Stimulated activated naive B cell treated with anti-CD40 and anti-IgM and Interleukin-4, amounts not matched to agents 10 μg/mL and 1 μg/mL and 100 μg/mL, for 72 hours (primary cell): ENCODE data around the gene PREX1.

ENCODE experiments used
- ATAC-seq, 2 donors: fragments of 150-1000 bp; cut with Tn5 transposase; replicated peaks; 2 replicates each; pipeline ENCODE4 v1.10.0; 2021; ENCODE audit warnings: moderate library complexity in 1 of 2
- DNase-seq: peaks from one replicate; pipeline ENCODE4 v3.0.0; 2021
- H3K27ac Mint-ChIP-seq: one replicate; pipeline ENCODE4 v1.8.0; 2022; ENCODE audit warnings: mild to moderate bottlenecking, mixed read lengths
- H3K27me3 Mint-ChIP-seq, 2 donors: one replicate each; pipeline ENCODE4 v1.8.0; 2022; ENCODE audit warnings: mixed read lengths in 2 of 2
- H3K36me3 Mint-ChIP-seq, 2 donors: one replicate each; pipeline ENCODE4 v1.8.0; 2022; ENCODE audit warnings: mixed read lengths in 2 of 2, mild to moderate bottlenecking in 1 of 2
- H3K4me1 Mint-ChIP-seq, 2 donors: one replicate each; pipeline ENCODE4 v1.8.0; 2022; ENCODE audit warnings: mixed read lengths in 2 of 2, mild to moderate bottlenecking in 1 of 2
- H3K4me3 Mint-ChIP-seq, 2 donors: one replicate each; pipeline ENCODE4 v1.8.0; 2022; ENCODE audit warnings: mild to moderate bottlenecking in 2 of 2, mixed read lengths in 2 of 2, moderate library complexity in 1 of 2
- H3K9me3 Mint-ChIP-seq, 2 donors: one replicate each; pipeline ENCODE4 v1.8.0; 2022; ENCODE audit warnings: mixed read lengths in 2 of 2, mild to moderate bottlenecking in 1 of 2

PREX1 gene

DNA sequence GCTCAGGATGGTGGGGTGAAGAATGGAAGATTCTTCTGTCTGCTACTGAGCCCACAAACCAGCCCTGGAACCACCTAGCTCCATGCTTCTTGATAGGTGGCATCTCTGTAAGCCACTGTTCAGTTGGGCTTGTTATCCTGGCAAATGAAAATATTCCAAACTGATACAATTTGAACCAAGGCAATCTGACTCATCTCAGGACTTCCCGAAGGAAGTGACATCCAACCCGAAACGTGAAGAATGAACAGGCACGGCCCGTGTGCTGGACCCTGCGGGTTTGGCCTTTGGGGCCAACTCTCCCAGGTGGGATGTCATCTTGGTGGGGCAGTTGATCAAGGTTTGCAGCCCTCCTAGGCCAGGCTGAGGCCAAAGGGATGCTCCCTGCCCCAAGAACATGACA is 160.3 kb downstream of the PREX1 start:
- Mint-ChIP-seq H3K4me1 (peaks cover 0 to 7% of the 10 kb centered on the region in 2 donors), H3K27me3 (no peaks in the 10 kb centered on the region), H3K9me3 (peaks cover 0 to 5% of the 10 kb centered on the region in 2 donors), H3K27ac (no peak overlapping the region), H3K4me3 (no peak overlapping the region), H3K36me3 (peaks cover 41 to 58% of the 10 kb centered on the region in 2 donors)
- no peak for ATAC-seq
- DNase-seq, result no peak

DNA sequence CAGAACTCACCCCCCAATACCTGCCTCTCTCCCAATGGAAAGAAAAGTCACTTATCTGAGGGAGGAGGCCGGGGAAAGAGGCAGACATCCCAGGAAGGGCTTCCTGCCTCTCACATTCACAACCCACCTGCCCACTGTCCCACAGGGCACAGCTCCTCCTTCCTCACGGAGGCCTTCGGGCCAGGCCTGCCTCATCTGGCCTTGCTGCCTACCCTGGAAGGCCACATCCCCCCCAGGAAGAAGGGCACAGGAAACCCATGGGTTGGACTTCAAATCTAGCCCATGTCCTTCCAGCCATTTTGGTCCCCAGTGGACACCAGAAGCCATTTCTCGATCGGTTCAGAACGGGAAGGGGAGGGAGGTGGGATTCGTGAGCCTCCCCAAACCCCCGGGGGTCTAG is 162.0 kb downstream of the PREX1 start:
- peaks cover 0 to 7% of the 10 kb centered on the region in 2 donors for H3K4me1 Mint-ChIP-seq
- no peaks in the 10 kb centered on the region for H3K9me3 Mint-ChIP-seq
- ATAC-seq, result no peak
- DNase-seq, result no peak
- peak overlapping the region; percentile 37 for H3K27ac Mint-ChIP-seq
- no peak overlapping the region for H3K4me3 Mint-ChIP-seq
- H3K27me3 Mint-ChIP-seq, result no peaks in the 10 kb centered on the region
- H3K36me3 Mint-ChIP-seq, result peaks cover 35 to 54% of the 10 kb centered on the region in 2 donors

DNA sequence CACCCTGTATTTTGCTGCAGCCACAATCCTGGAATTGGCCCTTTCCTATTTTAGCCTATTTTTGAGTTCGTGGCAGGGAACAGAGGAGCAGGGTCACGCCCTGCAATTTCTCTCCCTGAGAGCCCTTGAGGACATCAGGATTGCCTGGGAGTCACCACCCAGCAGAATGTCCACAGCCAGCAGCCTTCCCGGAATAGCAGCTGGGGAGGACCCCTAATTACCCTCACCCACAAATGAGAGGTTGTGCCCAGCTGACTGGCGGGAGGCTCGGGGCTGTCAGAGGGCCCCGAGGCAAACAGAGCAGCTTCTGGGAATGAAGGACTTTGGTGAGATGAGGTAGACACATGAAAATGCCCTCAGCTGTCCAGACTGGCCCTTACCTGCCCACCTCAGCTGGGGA is 165.1 kb downstream of the PREX1 start:
- H3K36me3 Mint-ChIP-seq, result peaks cover 46 to 70% of the 10 kb centered on the region in 2 donors
- H3K9me3 Mint-ChIP-seq, result peaks cover 0 to 3% of the 10 kb centered on the region in 2 donors
- ATAC-seq, result no peak
- H3K27me3 Mint-ChIP-seq, result no peaks in the 10 kb centered on the region
- no peak for DNase-seq
- H3K4me1 Mint-ChIP-seq, result peaks cover 8% of the 10 kb centered on the region in 2 donors
- peak overlapping the region; percentile 78 for H3K27ac Mint-ChIP-seq
- no peak overlapping the region for H3K4me3 Mint-ChIP-seq

DNA sequence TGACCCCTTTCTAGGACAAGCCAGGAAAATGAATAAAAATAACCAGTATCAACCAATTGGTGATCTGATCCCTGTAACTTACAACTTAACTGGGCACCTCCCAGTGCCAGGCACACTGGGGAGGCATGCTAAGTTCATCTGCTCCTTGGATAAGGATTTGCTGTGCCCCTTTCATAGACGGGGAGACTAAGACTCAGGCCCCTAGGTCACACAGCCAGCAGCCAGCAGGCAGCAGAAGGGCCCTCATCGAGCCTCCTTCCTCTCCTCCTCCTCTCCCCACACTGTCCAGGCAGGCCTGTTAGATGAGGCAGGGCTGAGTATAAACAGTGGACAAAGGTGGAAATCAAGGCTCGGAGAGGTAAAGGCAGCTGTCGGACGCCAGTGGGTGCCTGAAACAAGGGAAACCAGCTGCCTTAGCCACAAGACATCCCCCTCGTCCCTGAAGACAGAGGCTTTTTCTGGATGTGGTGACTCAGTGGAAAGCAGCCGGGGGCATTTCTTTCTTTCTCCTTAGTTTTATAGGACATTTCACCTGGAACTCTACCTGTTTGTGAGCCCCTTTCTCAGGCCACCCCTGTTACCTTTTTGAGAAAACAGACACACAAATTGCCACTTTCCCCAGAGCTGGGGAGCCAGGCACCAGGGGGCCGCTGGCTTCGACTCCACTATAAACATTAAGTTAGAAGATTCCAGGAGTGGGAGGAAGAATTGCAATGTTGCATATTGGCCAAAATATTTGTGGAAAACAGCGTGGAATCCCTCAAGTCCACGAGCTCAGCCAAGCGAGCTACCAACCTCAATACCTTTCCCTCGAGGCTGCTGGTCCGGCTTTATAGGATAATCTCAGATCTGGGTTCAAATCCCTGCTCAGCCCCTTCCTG is 166.0 kb downstream of the PREX1 start:
- Mint-ChIP-seq H3K27me3 (no peaks in the 10 kb centered on the region), H3K9me3 (peaks cover 0 to 3% of the 10 kb centered on the region in 2 donors), H3K36me3 (peaks cover 47 to 68% of the 10 kb centered on the region in 2 donors), H3K4me1 (peaks cover 10 to 12% of the 10 kb centered on the region in 2 donors), H3K4me3 (no peak overlapping the region), H3K27ac (no peak overlapping the region)
- no peak for ATAC-seq
- no peak for DNase-seq

DNA sequence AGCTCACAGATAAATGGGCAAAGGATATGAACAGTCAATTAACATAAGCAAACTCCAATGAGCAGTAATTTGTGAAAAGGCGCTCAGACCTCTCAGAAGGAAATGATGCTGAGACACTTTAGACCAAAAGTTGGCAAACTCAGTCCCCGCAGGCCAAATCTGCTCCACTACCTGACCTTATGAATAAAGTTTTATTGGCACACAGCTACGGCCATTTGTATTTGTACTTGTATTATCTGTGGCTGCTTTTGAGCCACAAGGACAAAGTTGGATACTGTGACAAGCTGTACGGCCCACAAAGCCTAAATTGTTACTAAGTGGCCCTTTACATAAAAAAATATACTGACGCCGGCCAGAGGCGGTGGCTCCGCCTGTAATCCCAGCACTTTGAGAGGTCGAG is 167.0 kb downstream of the PREX1 start:
- H3K36me3 Mint-ChIP-seq, result peaks cover 53 to 75% of the 10 kb centered on the region in 2 donors
- ATAC-seq (no peak), DNase-seq (no peak)
- H3K4me1 Mint-ChIP-seq, result peaks cover 10 to 12% of the 10 kb centered on the region in 2 donors
- H3K9me3 Mint-ChIP-seq, result peaks cover 0 to 3% of the 10 kb centered on the region in 2 donors
- H3K27ac Mint-ChIP-seq, result no peak overlapping the region
- H3K27me3 Mint-ChIP-seq, result no peaks in the 10 kb centered on the region
- no peak overlapping the region for H3K4me3 Mint-ChIP-seq

DNA sequence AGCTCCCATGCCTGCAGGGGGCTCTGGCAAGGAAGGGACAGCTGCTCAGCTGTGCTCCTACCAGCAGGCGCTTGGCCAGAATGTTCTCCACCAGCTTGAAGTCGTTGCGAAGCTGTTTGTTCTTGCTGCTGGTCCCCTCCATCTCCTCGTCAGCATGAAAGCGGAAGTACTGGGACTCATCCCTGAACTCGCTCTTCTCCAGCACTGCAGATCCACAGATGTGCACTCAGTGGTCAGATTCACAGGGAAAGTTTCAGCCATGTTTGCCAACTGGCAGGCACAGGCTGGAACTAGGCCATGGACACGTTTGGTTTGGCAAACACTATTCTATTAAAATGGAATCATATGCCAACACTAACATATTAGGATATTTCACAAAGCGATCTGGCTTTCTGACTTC is 167.9 kb downstream of the PREX1 start:
- Mint-ChIP-seq H3K9me3 (peaks cover 0 to 3% of the 10 kb centered on the region in 2 donors), H3K27me3 (no peaks in the 10 kb centered on the region), H3K4me3 (no peak overlapping the region), H3K36me3 (peaks cover 52 to 78% of the 10 kb centered on the region in 2 donors), H3K27ac (no peak overlapping the region), H3K4me1 (peaks cover 10 to 12% of the 10 kb centered on the region in 2 donors)
- DNase-seq (no peak), ATAC-seq (no peak)

DNA sequence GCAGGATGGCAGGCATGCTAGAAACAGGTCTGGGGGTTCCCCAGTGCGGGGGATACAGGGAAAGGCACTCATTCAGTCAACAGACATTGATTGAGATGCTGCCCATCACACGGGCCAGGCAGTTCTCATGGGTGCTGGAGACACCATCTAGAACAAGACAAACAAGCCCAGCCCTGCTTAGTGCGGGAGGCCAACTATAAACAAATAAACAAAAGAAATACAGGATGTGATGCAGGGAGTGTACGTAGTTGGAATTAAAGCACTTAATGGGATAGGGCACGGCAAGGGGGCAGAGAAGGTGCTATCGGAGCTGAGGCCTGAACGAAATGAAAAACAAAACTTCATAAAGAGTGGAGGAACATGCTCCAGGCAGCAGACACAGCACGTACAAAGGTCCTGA is 169.3 kb downstream of the PREX1 start:
- H3K4me3 Mint-ChIP-seq, result no peak overlapping the region
- peaks cover 50 to 68% of the 10 kb centered on the region in 2 donors for H3K36me3 Mint-ChIP-seq
- H3K27me3 Mint-ChIP-seq, result no peaks in the 10 kb centered on the region
- DNase-seq (no peak), ATAC-seq (no peak)
- no peak overlapping the region for H3K27ac Mint-ChIP-seq
- peaks cover 0 to 3% of the 10 kb centered on the region in 2 donors for H3K9me3 Mint-ChIP-seq
- H3K4me1 Mint-ChIP-seq, result peaks cover 10 to 12% of the 10 kb centered on the region in 2 donors

DNA sequence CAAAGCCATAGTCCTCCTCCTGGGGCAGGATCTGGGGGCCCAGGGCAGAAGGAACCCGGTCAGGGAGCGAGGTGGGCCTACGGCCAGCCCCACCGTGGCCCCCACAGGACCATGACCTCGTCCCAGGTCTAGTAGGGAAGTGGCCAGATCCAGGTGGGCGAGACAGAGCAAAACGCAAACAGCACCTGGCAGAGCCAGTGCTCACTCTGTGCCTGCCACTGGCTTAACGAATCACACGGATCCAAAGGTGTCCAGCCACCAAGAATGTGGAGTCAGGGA is 169.7 kb downstream of the PREX1 start:
- Mint-ChIP-seq H3K4me1 (peaks cover 10 to 12% of the 10 kb centered on the region in 2 donors), H3K27me3 (no peaks in the 10 kb centered on the region), H3K36me3 (peaks cover 50 to 70% of the 10 kb centered on the region in 2 donors), H3K4me3 (no peak overlapping the region), H3K27ac (no peak overlapping the region), H3K9me3 (peaks cover 0 to 3% of the 10 kb centered on the region in 2 donors)
- DNase-seq (no peak), ATAC-seq (no peak)

DNA sequence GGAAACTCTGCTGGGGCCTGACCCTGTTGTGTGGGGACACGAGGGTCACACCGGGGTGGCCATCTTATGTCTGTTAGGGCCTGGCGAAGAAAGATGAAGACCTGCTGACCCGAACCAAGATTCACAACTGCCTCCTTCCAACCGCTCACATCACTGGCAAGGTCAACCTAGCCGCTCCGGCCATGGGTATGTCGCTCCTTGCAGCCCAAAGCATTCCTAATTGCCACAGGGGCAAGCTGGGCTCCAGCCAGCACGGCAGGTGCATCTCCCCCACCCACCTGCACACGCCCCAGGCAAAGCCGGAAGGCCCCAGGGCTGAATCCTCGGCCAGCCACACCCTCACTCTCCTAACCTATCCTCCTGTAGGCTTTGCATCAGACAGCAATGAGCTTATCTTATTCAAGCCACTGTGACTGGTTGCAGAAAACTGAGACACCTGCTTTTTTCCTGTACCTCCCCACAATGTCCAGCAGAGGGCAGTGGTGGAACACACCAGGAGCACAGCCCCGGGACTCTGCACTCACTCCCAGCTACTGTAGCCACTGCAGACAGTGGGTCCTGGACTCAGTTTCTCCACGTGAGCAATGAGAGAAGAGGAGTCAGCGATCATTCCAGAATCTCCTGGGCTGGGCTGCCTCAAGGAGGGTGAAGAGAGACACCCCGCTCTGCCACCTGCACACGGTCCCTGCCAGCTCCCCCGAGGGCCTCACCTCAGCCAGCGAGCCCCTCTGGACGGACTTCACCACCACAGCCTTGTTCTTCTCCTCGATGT is 170.2 kb downstream of the PREX1 start:
- H3K9me3 Mint-ChIP-seq, result peaks cover 0 to 3% of the 10 kb centered on the region in 2 donors
- H3K36me3 Mint-ChIP-seq, result peaks cover 47 to 67% of the 10 kb centered on the region in 2 donors
- peak; percentile 56 for DNase-seq
- no peak overlapping the region for H3K4me3 Mint-ChIP-seq
- H3K27ac Mint-ChIP-seq, result no peak overlapping the region
- no peaks in the 10 kb centered on the region for H3K27me3 Mint-ChIP-seq
- H3K4me1 Mint-ChIP-seq, result peaks cover 8 to 12% of the 10 kb centered on the region in 2 donors
- ATAC-seq, result peak; percentile 94 to 95

DNA sequence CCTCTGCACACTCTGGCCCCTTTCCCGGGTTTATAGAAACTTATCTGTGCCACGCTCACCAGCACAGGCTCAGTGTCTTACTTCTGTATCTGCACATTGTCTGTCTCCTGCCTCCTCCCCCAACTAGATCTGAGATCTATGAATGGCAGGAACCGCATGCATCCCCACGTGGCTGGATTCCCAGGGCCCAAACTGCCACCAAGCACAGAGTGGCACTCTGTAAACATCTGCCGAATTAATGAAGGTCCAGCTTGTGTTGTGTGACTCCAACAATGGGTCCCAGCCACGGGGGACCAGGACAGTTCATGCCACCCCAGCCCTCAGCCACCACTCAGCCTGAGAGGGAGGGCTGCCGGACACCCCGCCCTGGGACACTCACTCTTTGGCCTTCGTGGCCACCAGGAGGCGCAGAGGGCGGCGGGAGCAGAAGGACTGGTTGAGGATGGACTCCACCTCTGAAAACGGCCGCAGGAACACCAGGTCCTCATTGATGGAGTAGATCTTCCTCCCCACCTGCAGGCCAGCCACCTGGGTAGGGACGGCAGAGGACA is 171.1 kb downstream of the PREX1 start:
- peaks cover 8 to 12% of the 10 kb centered on the region in 2 donors for H3K4me1 Mint-ChIP-seq
- H3K36me3 Mint-ChIP-seq, result peaks cover 47 to 65% of the 10 kb centered on the region in 2 donors
- DNase-seq (no peak), ATAC-seq (no peak)
- H3K9me3 Mint-ChIP-seq, result peaks cover 0 to 3% of the 10 kb centered on the region in 2 donors
- no peak overlapping the region for H3K4me3 Mint-ChIP-seq
- H3K27me3 Mint-ChIP-seq, result no peaks in the 10 kb centered on the region
- peak overlapping the region; percentile 79 for H3K27ac Mint-ChIP-seq

DNA sequence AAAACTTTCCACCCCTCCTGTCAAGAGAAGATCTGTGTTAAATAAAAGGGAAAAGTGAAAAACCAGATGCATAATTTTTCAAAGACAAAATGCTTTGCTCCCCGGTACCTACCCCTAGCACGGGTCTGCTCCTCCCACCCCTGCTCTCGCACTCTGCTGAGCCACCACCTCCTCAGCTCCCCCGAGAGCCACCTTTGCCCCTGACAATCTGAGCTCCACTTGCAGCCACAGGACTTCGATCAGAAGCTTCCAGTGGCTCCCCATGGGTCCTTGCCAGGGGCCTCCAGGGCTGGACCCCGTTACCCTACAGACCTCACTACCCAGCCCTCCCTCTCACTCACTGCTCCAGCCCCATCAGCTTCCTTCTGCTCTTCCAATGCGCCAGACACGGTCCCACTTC is 171.7 kb downstream of the PREX1 start:
- H3K36me3 Mint-ChIP-seq, result peaks cover 49 to 67% of the 10 kb centered on the region in 2 donors
- no peaks in the 10 kb centered on the region for H3K27me3 Mint-ChIP-seq
- H3K27ac Mint-ChIP-seq, result peak overlapping the region; percentile 79

DNA sequence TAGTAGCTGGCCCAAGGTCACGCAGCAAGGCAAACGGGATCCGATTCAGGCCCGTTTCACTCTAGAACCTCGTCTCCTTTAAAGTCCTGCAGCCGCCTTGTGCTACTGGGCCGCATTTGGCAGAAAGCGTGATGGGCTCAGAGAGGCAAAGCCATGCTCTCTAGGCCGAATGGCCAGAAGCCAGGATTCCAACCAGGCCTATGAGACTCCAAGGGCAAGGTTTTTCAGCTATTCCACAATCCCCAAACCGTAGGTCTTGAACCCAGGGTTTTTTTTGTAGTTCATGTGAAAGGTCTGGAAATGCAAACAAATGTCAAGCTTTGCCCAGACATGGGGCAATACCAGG is 174.1 kb downstream of the PREX1 start:
- no peak for ATAC-seq
- Mint-ChIP-seq H3K27ac (no peak overlapping the region), H3K36me3 (peaks cover 56 to 70% of the 10 kb centered on the region in 2 donors), H3K27me3 (no peaks in the 10 kb centered on the region), H3K9me3 (no peaks in the 10 kb centered on the region), H3K4me1 (peaks cover 5 to 12% of the 10 kb centered on the region in 2 donors), H3K4me3 (no peak overlapping the region)
- no peak for DNase-seq

More for the DNA sequence above, 171.7 kb downstream of the PREX1 start:
- H3K4me1 Mint-ChIP-seq, result peaks cover 8 to 12% of the 10 kb centered on the region in 2 donors
- ATAC-seq, result no peak
- DNase-seq, result no peak
- peaks cover 0 to 3% of the 10 kb centered on the region in 2 donors for H3K9me3 Mint-ChIP-seq
- no peak overlapping the region for H3K4me3 Mint-ChIP-seq

DNA sequence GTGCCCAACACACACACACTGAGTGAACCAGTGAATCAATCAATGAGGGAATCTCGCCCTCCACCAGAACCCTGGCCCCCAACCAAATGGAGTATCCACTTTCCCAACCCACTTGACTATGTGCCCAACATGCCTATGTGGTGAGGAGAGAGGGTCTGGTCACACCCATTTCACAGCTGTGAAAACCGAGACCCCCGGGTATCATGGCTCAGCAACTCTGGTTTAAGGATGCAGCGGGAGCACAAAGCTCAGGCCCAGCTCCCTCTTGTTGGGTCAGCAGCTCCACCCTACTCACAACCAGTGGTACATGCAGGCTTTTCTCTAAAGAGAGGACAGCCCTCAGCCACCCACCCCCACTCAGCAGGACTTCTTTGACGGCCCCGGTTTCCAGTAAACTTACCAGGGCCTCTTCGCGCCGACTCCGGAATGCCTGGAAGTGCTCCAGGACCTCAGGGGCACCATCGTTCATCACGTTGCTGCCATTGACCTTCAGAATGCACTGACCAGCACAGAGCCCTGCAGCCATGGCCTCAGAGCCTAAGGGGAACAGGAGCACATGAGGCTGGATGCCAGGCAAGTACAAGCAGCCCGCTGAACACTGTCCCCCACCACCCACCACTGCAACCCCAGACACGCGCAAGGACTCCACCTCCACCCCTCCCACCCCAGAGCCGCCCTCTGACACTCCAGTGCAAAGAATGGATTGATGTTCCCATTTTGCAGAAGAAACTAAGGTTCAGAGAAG is 174.7 kb downstream of the PREX1 start:
- no peak overlapping the region for H3K4me3 Mint-ChIP-seq
- DNase-seq (no peak), ATAC-seq (no peak)
- no peaks in the 10 kb centered on the region for H3K27me3 Mint-ChIP-seq
- H3K4me1 Mint-ChIP-seq, result peaks cover 2 to 8% of the 10 kb centered on the region in 2 donors
- H3K36me3 Mint-ChIP-seq, result peaks cover 61 to 71% of the 10 kb centered on the region in 2 donors
- H3K9me3 Mint-ChIP-seq, result no peaks in the 10 kb centered on the region
- no peak overlapping the region for H3K27ac Mint-ChIP-seq

DNA sequence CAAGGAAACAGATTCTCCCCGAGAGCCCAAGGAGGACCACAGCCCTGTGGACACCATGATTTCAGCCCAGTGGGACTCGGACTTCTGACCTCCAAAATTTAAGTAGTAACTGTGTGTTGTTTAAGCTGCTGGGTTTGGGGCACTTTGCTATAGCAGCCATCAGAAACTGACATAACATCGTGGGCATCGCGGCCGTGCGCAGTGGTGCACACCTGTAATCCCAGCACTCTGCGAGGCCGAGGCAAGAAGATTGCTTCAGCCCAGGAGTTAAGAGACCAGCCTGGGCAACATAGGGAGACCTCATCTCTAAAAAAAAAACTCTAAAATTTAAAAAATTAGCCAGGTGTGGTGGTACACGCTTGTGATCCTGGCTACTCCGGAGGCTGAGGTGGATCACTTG is 175.8 kb downstream of the PREX1 start:
- H3K27ac Mint-ChIP-seq, result no peak overlapping the region
- no peaks in the 10 kb centered on the region for H3K27me3 Mint-ChIP-seq

More for the DNA sequence above, 175.8 kb downstream of the PREX1 start:
- no peaks in the 10 kb centered on the region for H3K4me1 Mint-ChIP-seq
- H3K9me3 Mint-ChIP-seq, result no peaks in the 10 kb centered on the region
- ATAC-seq (no peak), DNase-seq (no peak)
- H3K36me3 Mint-ChIP-seq, result peaks cover 61 to 67% of the 10 kb centered on the region in 2 donors
- no peak overlapping the region for H3K4me3 Mint-ChIP-seq
